Lung (tissue), 12 donors: ENCODE data around the gene PTPRD. TPM values are rescaled to one million over a fixed set of nuclear protein-coding genes. Genes with fewer than 3 reads are reported as not detected.

Experiments used
- ATAC-seq: fragments of 200-7000 bp; cut with Tn5 transposase; one replicate; pipeline ENCODE4 v1.9.1; 2020; ENCODE audit warnings: moderate number of reproducible peaks; ENCODE audit not compliant: insufficient read depth, low FRiP score
- DNase-seq, 3 donors: peaks; one replicate each; pipeline ENCODE4 v3.0.0-alpha.2; 2013 to 2017
- H3K27ac ChIP-seq, 2 donors: one replicate each; pipeline ENCODE4 v1.5.1; 2013; ENCODE audit warnings: mild to moderate bottlenecking in 2 of 2, moderate library complexity in 2 of 2, control low read depth in 1 of 2, inconsistent platforms in 1 of 2, low read depth in 1 of 2, low read length in 1 of 2
- H3K27me3 ChIP-seq, 3 donors: one replicate each; pipeline ENCODE4 v1.5.1; 2013; ENCODE audit warnings: low read length in 2 of 3; ENCODE audit not compliant: control insufficient read depth in 3 of 3, insufficient read depth in 3 of 3
- H3K36me3 ChIP-seq, 4 donors: one replicate each; pipeline ENCODE4 v1.5.1; 2013; ENCODE audit warnings: low read length in 4 of 4, mild to moderate bottlenecking in 1 of 4, moderate library complexity in 1 of 4; ENCODE audit not compliant: control insufficient read depth in 4 of 4, insufficient read depth in 4 of 4
- H3K4me1 ChIP-seq, 5 donors: one replicate each; pipeline ENCODE4 v1.5.1; 2013; ENCODE audit warnings: low read length in 5 of 5, mild to moderate bottlenecking in 2 of 5, moderate library complexity in 1 of 5; ENCODE audit not compliant: control insufficient read depth in 5 of 5, insufficient read depth in 5 of 5
- H3K4me3 ChIP-seq: one replicate; pipeline ENCODE4 v1.5.1; 2013; ENCODE audit warnings: mild to moderate bottlenecking, control low read depth, moderate library complexity
- H3K9ac ChIP-seq, 2 donors: one replicate each; pipeline ENCODE4 v1.5.1; 2013; ENCODE audit warnings: low read length in 2 of 2, control low read depth in 1 of 2; ENCODE audit not compliant: insufficient read depth in 1 of 2
- H3K9me3 ChIP-seq, 4 donors: one replicate each; pipeline ENCODE4 v1.5.1; 2013; ENCODE audit warnings: low read length in 3 of 4, mild to moderate bottlenecking in 1 of 4, moderate library complexity in 1 of 4; ENCODE audit not compliant: control insufficient read depth in 4 of 4, insufficient read depth in 3 of 4
- CTCF ChIP-seq: IDR thresholded peaks from 2 replicates; pipeline ENCODE4 v1.5.1; 2012; ENCODE audit warnings: mild to moderate bottlenecking; ENCODE audit errors: control extremely low read depth, extremely low read depth
- WGBS, 2 donors: extraction: QIAGEN DNeasy Blood & Tissue Kit; methylation state at CpG; one replicate each; pipeline ENCODE4 v1.1.7; 2013; 5-methylcytosine and 5-hydroxymethylcytosine counted together
- polyA plus RNA-seq, 2 donors: library from polyadenylated mRNA; stranded (reverse); fragments of 200-250 nt; gene quantifications; one replicate each; pipeline ENCODE4 v1.2.1, GENCODE V29; 2013
- total RNA-seq, 2 donors: library from RNA; depleted of rRNA in 1 of 2; stranded (reverse); fragments of >200 nt in 1 of 2; gene quantifications; one replicate each; pipeline ENCODE4 v1.2.1, GENCODE V29; 2014 to 2021
- donor health status: control.
- donor health status: control.
- donor health status: Bipolar disorder and iron deficiency.
- donor health status: healthy.
- donor health status: DM: yes; HTN: yes; CAD: no.

PTPRD gene
- total and polyA plus RNA-seq, 4 donors, result 1.9 to 145 (median 13.7) TPM

- no peak for TF ChIP-seq CTCF
- H3K27ac ChIP-seq, result no peak overlapping the region
- H3K4me3 ChIP-seq, result no peak overlapping the region
- H3K9me3 ChIP-seq, result no peaks in the 10 kb centered on the region
- WGBS, 2 donors, result 91 to 92% methylated on average over 9 of the region's 9 CpGs
- no peaks in the 10 kb centered on the region for H3K27me3 ChIP-seq
- H3K36me3 ChIP-seq, result peaks cover 0 to 34% (median 11%) of the 10 kb centered on the region in 4 donors
- H3K4me1 ChIP-seq, result no peaks in the 10 kb centered on the region
- DNase-seq (no peak), ATAC-seq (no peak)
- H3K9ac ChIP-seq, result no peak overlapping the region
These were observed 2161.8 kb downstream of the PTPRD start for GRCh38 chr9:8450810-8451545.

- no peaks in the 10 kb centered on the region for H3K4me1 ChIP-seq
- TF ChIP-seq CTCF, result no peak
- peaks cover 0 to 29% (median 11%) of the 10 kb centered on the region in 4 donors for H3K36me3 ChIP-seq
- no peak overlapping the region for H3K9ac ChIP-seq
- H3K27me3 ChIP-seq, result no peaks in the 10 kb centered on the region
- H3K4me3 ChIP-seq, result no peak overlapping the region
- no peaks in the 10 kb centered on the region for H3K9me3 ChIP-seq
- ATAC-seq (no peak), DNase-seq (no peak)
- WGBS, 2 donors, result 95 to 96% methylated on average over 7 of the region's 7 CpGs
- H3K27ac ChIP-seq, result no peak overlapping the region
These were observed 2164.6 kb downstream of the PTPRD start for GRCh38 chr9:8448226-8448625.

- TF ChIP-seq CTCF, result no peak
- no peak overlapping the region for H3K4me3 ChIP-seq
- WGBS, 2 donors, result 87 to 91% methylated on average over 4 of the region's 4 CpGs
- H3K36me3 ChIP-seq, result peaks cover 0 to 29% (median 11%) of the 10 kb centered on the region in 4 donors
- DNase-seq, result no peak
- H3K27me3 ChIP-seq, result no peaks in the 10 kb centered on the region
- no peaks in the 10 kb centered on the region for H3K4me1 ChIP-seq
- no peak for ATAC-seq
- no peak overlapping the region for H3K9ac ChIP-seq
- no peaks in the 10 kb centered on the region for H3K9me3 ChIP-seq
- H3K27ac ChIP-seq, result no peak overlapping the region
These were observed 2165.2 kb downstream of the PTPRD start for GRCh38 chr9:8447601-8448000.

GRCh38 chr9:8437876-8438275 is 2174.9 kb downstream of the PTPRD start:
- ATAC-seq, result no peak
- Histone ChIP-seq H3K4me3 (no peak overlapping the region), H3K36me3 (peaks cover 0 to 26% (median 4%) of the 10 kb centered on the region in 4 donors), H3K27ac (no peak overlapping the region), H3K9ac (no peak overlapping the region), H3K9me3 (no peaks in the 10 kb centered on the region), H3K4me1 (no peaks in the 10 kb centered on the region), H3K27me3 (no peaks in the 10 kb centered on the region)
- TF ChIP-seq CTCF, result no peak
- DNase-seq, result no peak
